HepG2 (cell line): ENCODE results near the gene TSR1. TPM values are rescaled to one million over a fixed set of nuclear protein-coding genes. Genes with fewer than 3 reads are reported as not detected.

Source experiments
- ATF1 ChIP-seq: IDR thresholded peaks from 2 replicates; pipeline ENCODE4 v1.6.1; 2016; ENCODE audit warnings: mild to moderate bottlenecking, control low read depth
- BORCS8-MEF2B ChIP-seq: sonication (generic); formaldehyde crosslinking; IDR thresholded peaks from 2 replicates; pipeline ENCODE4 v1.8.0; 2022; ENCODE audit warnings: mild to moderate bottlenecking, missing genetic modification reagents
- E2F5 ChIP-seq: sonication (generic); formaldehyde crosslinking; conservative IDR thresholded peaks from 2 replicates; pipeline ENCODE4 v1.4.0; 2020; ENCODE audit warnings: missing genetic modification reagents
- ELK4 ChIP-seq: sonication (generic); formaldehyde crosslinking; IDR thresholded peaks from 2 replicates; pipeline ENCODE4 v1.9.0; 2021; ENCODE audit warnings: missing genetic modification reagents, borderline replicate concordance
- FOXK1 ChIP-seq: sonication (generic); formaldehyde crosslinking; IDR thresholded peaks from 2 replicates; pipeline ENCODE4 v1.4.0; 2020; ENCODE audit warnings: low read depth, missing genetic modification reagents, borderline replicate concordance
- FOXK2 ChIP-seq: fragments of 450-650 bp; IDR thresholded peaks from 2 replicates; pipeline ENCODE4 v1.6.1; 2016
- GABPA ChIP-seq, 2 experiments: IDR thresholded peaks; 2 replicates each; pipeline ENCODE4 v1.6.1; 2011 to 2016; ENCODE audit warnings: low read depth in 2 of 2, low read length in 1 of 2, missing biosample characterization in 1 of 2, missing genetic modification characterization in 1 of 2
- HNF4A ChIP-seq: sonication (generic); formaldehyde crosslinking; IDR thresholded peaks from 2 replicates; pipeline ENCODE4 v1.4.0; 2020; ENCODE audit warnings: missing genetic modification reagents
- HOXA9 ChIP-seq: sonication (generic); formaldehyde crosslinking; IDR thresholded peaks from 2 replicates; pipeline ENCODE4 v1.8.1; 2022; ENCODE audit warnings: missing genetic modification reagents, mild to moderate bottlenecking, moderate library complexity, borderline replicate concordance
- KDM4B ChIP-seq: sonication (generic); formaldehyde crosslinking; IDR thresholded peaks from 2 replicates; pipeline ENCODE4 v1.4.0; 2020; ENCODE audit warnings: missing genetic modification reagents
- KLF6 ChIP-seq: IDR thresholded peaks from 2 replicates; pipeline ENCODE4 v1.8.0; 2016; ENCODE audit warnings: missing biosample characterization, missing genetic modification reagents
- NR3C1 ChIP-seq: sonication (generic); formaldehyde crosslinking; IDR thresholded peaks from 2 replicates; pipeline ENCODE4 v1.4.0; 2020; ENCODE audit warnings: missing genetic modification reagents
- PHF21A ChIP-seq: sonication (generic); formaldehyde crosslinking; IDR thresholded peaks from 2 replicates; pipeline ENCODE4 v1.5.0; 2020; ENCODE audit warnings: mild to moderate bottlenecking, missing genetic modification reagents
- PREB ChIP-seq: sonication (generic); formaldehyde crosslinking; IDR thresholded peaks from 2 replicates; pipeline ENCODE4 v1.4.0; 2020; ENCODE audit warnings: missing genetic modification reagents
- PTBP1 ChIP-seq: fragments of 200-400 bp; formaldehyde crosslinking; IDR thresholded peaks from 2 replicates; pipeline ENCODE4 v1.6.1; 2018; ENCODE audit warnings: low read length, low read depth; ENCODE audit not compliant: poor library complexity, severe bottlenecking
- RBFOX2 ChIP-seq: fragments of 200-400 bp; formaldehyde crosslinking; IDR thresholded peaks from 2 replicates; pipeline ENCODE4 v1.6.1; 2017; ENCODE audit warnings: low read depth, mild to moderate bottlenecking, low read length
- RNF2 ChIP-seq: fragments of 450-650 bp; conservative IDR thresholded peaks from 2 replicates; pipeline ENCODE4 v1.6.1; 2016; ENCODE audit warnings: low read depth
- SKI ChIP-seq: fragments of 450-650 bp; IDR thresholded peaks from one replicate; pipeline ENCODE4 v1.6.1; 2018; ENCODE audit warnings: mild to moderate bottlenecking; ENCODE audit not compliant: partially characterized antibody
- ZFP36L1 ChIP-seq: sonication (generic); formaldehyde crosslinking; IDR thresholded peaks from 2 replicates; pipeline ENCODE4 v1.8.0; 2022; ENCODE audit warnings: mild to moderate bottlenecking, missing genetic modification reagents, moderate library complexity
- ZNF225 ChIP-seq: sonication (generic); formaldehyde crosslinking; IDR thresholded peaks from 2 replicates; pipeline ENCODE4 v1.4.0; 2020; ENCODE audit warnings: mild to moderate bottlenecking, missing genetic modification reagents
- ZNF746 ChIP-seq: sonication (generic); formaldehyde crosslinking; IDR thresholded peaks from 2 replicates; pipeline ENCODE4 v1.8.0; 2022; ENCODE audit warnings: mild to moderate bottlenecking, missing genetic modification reagents
- ZNF768 ChIP-seq: sonication (generic); formaldehyde crosslinking; IDR thresholded peaks from 2 replicates; pipeline ENCODE4 v1.4.0; 2020; ENCODE audit warnings: missing genetic modification reagents
- ZNF775 ChIP-seq: sonication (generic); formaldehyde crosslinking; IDR thresholded peaks from 2 replicates; pipeline ENCODE4 v1.4.0; 2020; ENCODE audit warnings: missing genetic modification reagents, mild to moderate bottlenecking, moderate library complexity, borderline replicate concordance
- ZZZ3 ChIP-seq: sonication (generic); formaldehyde crosslinking; IDR thresholded peaks from 2 replicates; pipeline ENCODE4 v1.4.0; 2020; ENCODE audit warnings: missing genetic modification reagents, mild to moderate bottlenecking, borderline replicate concordance
- polyA plus RNA-seq, 8 experiments: library from polyadenylated mRNA; depleted of rRNA in 3 of 8; stranded (reverse) in 7 of 8; unstranded in 1 of 8; fragments of >200 nt; fragmentation: Illumina TruSeq in 4 of 8; extraction: Trizol in 4 of 8; gene quantifications; 2 replicates each; pipeline versions ENCODE4 v1.2.1 to v1.2.3, GENCODE V29; 2011 to 2016; ENCODE audit warnings: low read depth in 4 of 8, missing spikeins in 1 of 8, mixed read lengths in 1 of 8; ENCODE audit not compliant: insufficient read depth in 1 of 8
- total RNA-seq, 5 experiments: library from RNA; depleted of rRNA; stranded (reverse); fragments of >200 nt; fragmentation: Illumina TruSeq; extraction: Trizol; gene quantifications; 2 replicates each; pipeline ENCODE4 v1.2.3, GENCODE V29; 2016; ENCODE audit warnings: low read depth in 1 of 5
- TF ChIP-seq, protein P1 (sequence below): sonication (generic); formaldehyde crosslinking; IDR thresholded peaks from 2 replicates; pipeline ENCODE4 v1.4.0; 2020; ENCODE audit warnings: missing genetic modification reagents

Gene TSR1
- total and polyA plus RNA-seq, 2 of the 13 experiments (the other 11 are each of a cell fraction or from before 2014, with no cell fraction given) = 7.1 to 65.8 TPM

DNA sequence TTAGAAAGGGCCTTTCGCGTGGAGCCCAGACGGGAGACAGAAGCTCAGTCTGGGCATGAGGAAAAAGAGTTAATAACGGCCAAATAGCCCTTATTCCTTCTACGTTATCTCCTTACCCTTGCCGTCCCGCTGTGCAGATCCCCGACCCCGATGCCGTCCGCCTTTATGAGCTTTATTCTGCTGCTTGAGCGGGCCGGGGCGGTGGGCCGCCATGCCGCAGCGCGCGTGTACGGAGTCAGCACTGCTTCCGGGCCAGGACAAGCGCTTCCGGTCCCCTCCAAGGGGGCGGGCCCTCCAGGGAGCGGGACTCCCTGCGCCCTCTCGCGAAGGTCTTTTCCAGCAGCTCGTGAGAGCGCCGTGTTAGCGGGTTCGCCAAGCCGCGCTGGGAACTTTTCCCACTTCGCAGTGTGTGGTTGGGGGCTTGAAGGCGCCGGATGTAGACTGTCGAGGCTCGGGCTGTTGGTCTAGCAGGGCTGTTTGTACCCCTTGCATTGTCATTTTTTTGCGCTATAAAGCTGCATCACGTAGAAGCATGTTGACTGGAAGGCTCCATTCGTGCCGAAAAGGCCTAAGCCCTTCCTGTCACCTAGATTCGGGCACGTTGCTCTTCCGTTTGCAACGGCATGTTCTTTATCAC, at the start of gene TSR1 (continued):
- TF ChIP-seq E2F5 (CRISPR knock-in tag) = peak; percentile 64
- TF ChIP-seq ELK4 (CRISPR knock-in tag) = no peak
- TF ChIP-seq RBFOX2 = peak; percentile 95
- TF ChIP-seq ZNF746 = 0 out of 2 replicates have a peak, but pooled peaks have one; percentile 67
- TF ChIP-seq NR3C1 (CRISPR knock-in tag) = no peak
- 0 out of 2 replicates have a peak, but pooled peaks have one; percentile 27 for TF ChIP-seq ATF1 (CRISPR knock-in tag)
- TF ChIP-seq, protein P1, sequence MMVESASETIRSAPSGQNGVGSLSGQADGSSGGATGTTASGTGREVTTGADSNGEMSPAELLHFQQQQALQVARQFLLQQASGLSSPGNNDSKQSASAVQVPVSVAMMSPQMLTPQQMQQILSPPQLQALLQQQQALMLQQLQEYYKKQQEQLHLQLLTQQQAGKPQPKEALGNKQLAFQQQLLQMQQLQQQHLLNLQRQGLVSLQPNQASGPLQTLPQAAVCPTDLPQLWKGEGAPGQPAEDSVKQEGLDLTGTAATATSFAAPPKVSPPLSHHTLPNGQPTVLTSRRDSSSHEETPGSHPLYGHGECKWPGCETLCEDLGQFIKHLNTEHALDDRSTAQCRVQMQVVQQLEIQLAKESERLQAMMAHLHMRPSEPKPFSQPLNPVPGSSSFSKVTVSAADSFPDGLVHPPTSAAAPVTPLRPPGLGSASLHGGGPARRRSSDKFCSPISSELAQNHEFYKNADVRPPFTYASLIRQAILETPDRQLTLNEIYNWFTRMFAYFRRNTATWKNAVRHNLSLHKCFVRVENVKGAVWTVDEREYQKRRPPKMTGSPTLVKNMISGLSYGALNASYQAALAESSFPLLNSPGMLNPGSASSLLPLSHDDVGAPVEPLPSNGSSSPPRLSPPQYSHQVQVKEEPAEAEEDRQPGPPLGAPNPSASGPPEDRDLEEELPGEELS (CRISPR knock-in tag) = peak; percentile 51; the same call in 1 of the 2 replicates
- TF ChIP-seq HOXA9 (CRISPR knock-in tag) = 0 out of 2 replicates have a peak, but pooled peaks have one; percentile 15
- peak; percentile 92; the same call in 1 of the 2 replicates for TF ChIP-seq RNF2
- TF ChIP-seq KLF6 (CRISPR knock-in tag) = peak; percentile 77; the same call in 1 of the 2 replicates
- TF ChIP-seq SKI = peak; percentile 23
- TF ChIP-seq ZNF768 (CRISPR knock-in tag) = peak; percentile 34; the same call in 1 of the 2 replicates
- TF ChIP-seq GABPA (IDR thresholded peaks at IDR 0.05; ENCODE audit: low read depth, low read length) = peak; percentile 99
- TF ChIP-seq GABPA (CRISPR knock-in tag; IDR thresholded peaks at IDR 0.05; ENCODE audit: low read depth) = peak; percentile 99
- TF ChIP-seq HNF4A (CRISPR knock-in tag) = peak; percentile 6; the same call in 1 of the 2 replicates
- no peak for TF ChIP-seq PTBP1
- peak; percentile 94 for TF ChIP-seq ZFP36L1 (CRISPR knock-in tag)
- TF ChIP-seq ZNF225 (CRISPR knock-in tag) = peak; percentile 69; the same call in 1 of the 2 replicates
- peak; percentile 71; the same call in 1 of the 2 replicates for TF ChIP-seq KDM4B (CRISPR knock-in tag)
- TF ChIP-seq FOXK2 = peak; percentile 13; the same call in 1 of the 2 replicates
- peak; percentile 88 for TF ChIP-seq BORCS8-MEF2B
- no peak for TF ChIP-seq ZNF775 (CRISPR knock-in tag)
- no peak for TF ChIP-seq PREB (CRISPR knock-in tag)
- no peak for TF ChIP-seq PHF21A (CRISPR knock-in tag)
- TF ChIP-seq FOXK1 = peak; percentile 21; the same call in 1 of the 2 replicates
- peak; percentile 52; the same call in 1 of the 2 replicates for TF ChIP-seq ZZZ3 (CRISPR knock-in tag)
